ENCODE measurements around the gene TCAF1.

- TF ChIP-seq CTCF (conservative IDR thresholded peaks at IDR 0.05; ENCODE audit: low read depth, low read length) (no peak), MAFK (IDR thresholded peaks at IDR 0.05; ENCODE audit: low read depth, low read length) (no peak), POLR2A (IDR thresholded peaks at IDR 0.05; ENCODE audit: low read depth, low read length) (no peak), BHLHE40 (IDR thresholded peaks at IDR 0.05; ENCODE audit: low read depth, low read length) (no peak), CEBPB (IDR thresholded peaks at IDR 0.05; ENCODE audit: low read depth, low read length) (no peak), MAZ (IDR thresholded peaks at IDR 0.05; ENCODE audit: borderline replicate concordance, low read depth, low read length) (no peak), SMC3 (IDR thresholded peaks at IDR 0.05; ENCODE audit: low read depth, low read length) (no peak), ELK1 (IDR thresholded peaks at IDR 0.05; ENCODE audit: borderline replicate concordance, low read depth, low read length) (no peak), CHD1 (IDR thresholded peaks at IDR 0.05; ENCODE audit: low read depth, low read length) (no peak), FOS (IDR thresholded peaks at IDR 0.05; ENCODE audit: low read depth, low read length) (no peak)
These were observed 5.3 kb downstream of the TCAF1 start for GRCh38 chr7:143896667-143897066.
